Stimulated activated naive B cell treated with anti-CD40 and anti-IgM and Interleukin-4, amounts not matched to agents 10 μg/mL and 1 μg/mL and 100 μg/mL, for 72 hours (primary cell): ENCODE measurements around the gene ZBED3.

Experiments
- ATAC-seq, 2 donors: fragments of 150-1000 bp; cut with Tn5 transposase; replicated peaks; 2 replicates each; pipeline ENCODE4 v1.10.0; 2021; ENCODE audit warnings: moderate library complexity in 1 of 2
- DNase-seq: peaks from one replicate; pipeline ENCODE4 v3.0.0; 2021
- H3K27ac Mint-ChIP-seq: one replicate; pipeline ENCODE4 v1.8.0; 2022; ENCODE audit warnings: mild to moderate bottlenecking, mixed read lengths
- H3K27me3 Mint-ChIP-seq, 2 donors: one replicate each; pipeline ENCODE4 v1.8.0; 2022; ENCODE audit warnings: mixed read lengths in 2 of 2
- H3K36me3 Mint-ChIP-seq, 2 donors: one replicate each; pipeline ENCODE4 v1.8.0; 2022; ENCODE audit warnings: mixed read lengths in 2 of 2, mild to moderate bottlenecking in 1 of 2
- H3K4me1 Mint-ChIP-seq, 2 donors: one replicate each; pipeline ENCODE4 v1.8.0; 2022; ENCODE audit warnings: mixed read lengths in 2 of 2, mild to moderate bottlenecking in 1 of 2
- H3K4me3 Mint-ChIP-seq, 2 donors: one replicate each; pipeline ENCODE4 v1.8.0; 2022; ENCODE audit warnings: mild to moderate bottlenecking in 2 of 2, mixed read lengths in 2 of 2, moderate library complexity in 1 of 2
- H3K9me3 Mint-ChIP-seq, 2 donors: one replicate each; pipeline ENCODE4 v1.8.0; 2022; ENCODE audit warnings: mixed read lengths in 2 of 2, mild to moderate bottlenecking in 1 of 2

The ZBED3 gene

DNA sequence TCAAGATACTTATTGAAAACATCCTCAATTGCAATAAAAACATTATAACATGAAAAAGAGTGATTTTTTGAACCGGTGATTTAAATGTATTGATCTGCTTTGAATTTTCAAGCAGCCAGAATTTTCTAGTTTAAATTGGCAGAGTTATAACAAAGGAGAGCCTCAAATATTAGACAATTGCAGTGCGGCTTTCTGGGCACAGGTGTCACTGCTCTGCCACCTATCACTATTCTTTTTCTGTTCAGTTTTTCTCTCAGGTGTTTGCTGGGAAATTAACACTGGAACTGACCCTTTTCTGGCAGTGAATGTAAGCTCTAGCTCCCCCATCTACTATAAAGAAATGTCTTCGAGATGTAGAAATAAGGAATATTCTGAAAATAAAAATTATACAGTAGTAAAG is 23.0 kb downstream of the ZBED3 start:
- no peak overlapping the region for H3K27ac Mint-ChIP-seq
- peaks cover 27 to 38% of the 10 kb centered on the region in 2 donors for H3K36me3 Mint-ChIP-seq
- no peak for ATAC-seq

DNA sequence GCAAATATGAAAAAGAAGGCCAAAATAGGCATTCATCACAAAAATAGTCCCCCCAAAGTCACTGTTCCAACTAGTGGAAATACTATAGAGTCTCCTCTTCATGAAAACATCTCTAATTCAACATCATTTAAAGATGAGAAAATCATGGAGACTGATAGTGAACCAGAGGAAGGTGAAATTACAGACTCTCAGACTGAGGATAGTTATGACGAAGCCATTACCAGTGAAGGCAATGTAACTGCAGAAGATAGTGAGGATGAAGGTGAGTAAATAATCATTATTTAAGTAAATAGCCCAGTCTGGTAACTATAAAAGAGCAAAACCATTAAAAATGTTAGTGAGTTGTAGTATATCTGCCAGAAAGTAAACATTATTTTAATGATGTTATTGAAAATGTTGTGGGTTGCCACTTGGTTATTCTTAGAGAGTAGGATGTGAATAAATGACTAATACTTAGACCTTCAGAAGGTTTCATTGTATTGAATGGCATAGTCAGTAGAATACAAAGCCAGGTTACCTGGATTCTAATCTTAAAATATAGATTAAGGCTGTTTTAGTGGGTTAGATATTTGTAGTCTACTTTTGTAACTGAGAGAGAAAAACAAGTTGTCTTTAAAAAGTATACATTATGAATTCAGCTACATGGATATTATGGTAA is 40.5 kb downstream of the ZBED3 start:
- DNase-seq (no peak), ATAC-seq (no peak)
- H3K27me3 Mint-ChIP-seq, result no peaks in the 10 kb centered on the region
- no peaks in the 10 kb centered on the region for H3K9me3 Mint-ChIP-seq
- H3K27ac Mint-ChIP-seq, result no peak overlapping the region
- peaks cover 27 to 29% of the 10 kb centered on the region in 2 donors for H3K36me3 Mint-ChIP-seq
- H3K4me1 Mint-ChIP-seq, result peaks cover 1 to 11% of the 10 kb centered on the region in 2 donors
- no peak overlapping the region for H3K4me3 Mint-ChIP-seq

More for the DNA sequence above, 23.0 kb downstream of the ZBED3 start:
- H3K9me3 Mint-ChIP-seq, result no peaks in the 10 kb centered on the region
- no peak for DNase-seq
- H3K27me3 Mint-ChIP-seq, result no peaks in the 10 kb centered on the region
- H3K4me1 Mint-ChIP-seq, result peaks cover 9 to 15% of the 10 kb centered on the region in 2 donors
- H3K4me3 Mint-ChIP-seq, result no peak overlapping the region

DNA sequence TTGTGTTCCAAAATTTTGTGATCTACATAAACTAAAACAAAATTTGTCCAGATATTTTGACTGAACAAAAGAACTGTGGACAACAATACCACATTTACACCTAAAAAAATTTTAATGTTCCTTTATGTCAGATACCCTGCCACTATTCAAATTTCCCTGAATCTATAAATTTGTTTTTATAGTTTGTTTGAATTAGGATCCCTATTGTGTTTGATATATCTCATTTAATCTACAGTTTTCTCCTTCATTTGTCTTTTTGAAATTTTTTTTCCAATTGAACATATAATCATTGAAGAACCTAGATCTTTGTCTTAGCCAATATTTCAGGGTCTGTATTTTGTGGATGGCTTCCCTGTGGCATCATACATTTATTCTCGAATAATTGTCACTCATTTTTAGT is 51.1 kb downstream of the ZBED3 start:
- H3K27me3 Mint-ChIP-seq, result no peaks in the 10 kb centered on the region
- no peaks in the 10 kb centered on the region for H3K9me3 Mint-ChIP-seq
- ATAC-seq, result no peak
- H3K36me3 Mint-ChIP-seq, result peaks cover 16 to 17% of the 10 kb centered on the region in 2 donors
- DNase-seq, result no peak
- H3K27ac Mint-ChIP-seq, result no peak overlapping the region
- H3K4me3 Mint-ChIP-seq, result no peak overlapping the region
- H3K4me1 Mint-ChIP-seq, result peaks cover 3 to 11% of the 10 kb centered on the region in 2 donors

DNA sequence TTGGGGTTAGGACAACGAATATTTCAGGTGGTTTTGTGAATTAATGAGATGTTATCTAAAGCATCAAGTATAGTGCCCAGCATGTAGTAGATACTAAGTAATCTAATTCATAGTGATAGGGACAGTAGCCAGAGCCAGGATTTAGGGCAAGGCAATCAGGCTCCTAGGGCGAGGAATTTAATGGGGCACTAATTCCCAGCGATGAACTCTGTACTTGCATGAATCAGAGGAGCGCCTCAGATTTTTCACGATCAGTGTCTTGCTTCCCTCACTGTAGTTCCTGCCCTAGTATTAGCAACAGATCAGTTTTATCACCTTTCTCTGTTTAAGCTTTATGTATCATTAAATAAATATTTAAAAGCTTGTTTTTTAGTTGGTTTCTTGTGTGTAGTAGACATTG is 53.7 kb downstream of the ZBED3 start:
- H3K4me1 Mint-ChIP-seq, result peaks cover 3 to 11% of the 10 kb centered on the region in 2 donors
- H3K36me3 Mint-ChIP-seq, result peaks cover 9 to 24% of the 10 kb centered on the region in 2 donors
- ATAC-seq (no peak), DNase-seq (no peak)
- no peak overlapping the region for H3K4me3 Mint-ChIP-seq
- no peaks in the 10 kb centered on the region for H3K27me3 Mint-ChIP-seq
- no peak overlapping the region for H3K27ac Mint-ChIP-seq
- peaks cover 6 to 8% of the 10 kb centered on the region in 2 donors for H3K9me3 Mint-ChIP-seq

DNA sequence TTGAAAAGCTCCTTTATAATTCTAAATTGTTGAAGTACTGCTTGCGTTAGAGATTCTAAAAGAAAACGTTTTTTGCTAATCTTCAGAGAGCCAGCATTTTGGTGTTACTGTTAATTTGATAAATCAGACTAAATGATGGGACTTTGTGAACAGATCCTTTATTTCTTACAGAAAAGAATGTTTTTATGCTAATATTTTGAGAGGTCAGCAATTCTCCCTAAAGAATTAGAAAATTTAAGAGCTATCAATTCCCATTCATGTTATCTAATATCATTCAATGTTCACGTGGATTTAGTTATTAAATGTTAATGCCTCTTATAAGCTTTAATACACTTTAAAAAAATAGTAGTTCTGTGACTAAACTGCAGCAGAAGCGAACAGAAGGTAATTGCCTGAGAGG is 54.5 kb downstream of the ZBED3 start:
- DNase-seq, result no peak
- H3K4me3 Mint-ChIP-seq, result no peak overlapping the region
- peaks cover 9 to 13% of the 10 kb centered on the region in 2 donors for H3K9me3 Mint-ChIP-seq
- peaks cover 3 to 11% of the 10 kb centered on the region in 2 donors for H3K4me1 Mint-ChIP-seq
- H3K36me3 Mint-ChIP-seq, result peaks cover 12 to 27% of the 10 kb centered on the region in 2 donors
- H3K27ac Mint-ChIP-seq, result no peak overlapping the region
- ATAC-seq, result no peak
- no peaks in the 10 kb centered on the region for H3K27me3 Mint-ChIP-seq

- H3K36me3 Mint-ChIP-seq, result peaks cover 9 to 23% of the 10 kb centered on the region in 2 donors
Measured at GRCh38 chr5:77031891-77032290, 55.2 kb downstream of the ZBED3 start.

GRCh38 chr5:77030097-77031071 is 56.7 kb downstream of the ZBED3 start, which contains the start of gene AGGF1:
AGGF1 (plus strand) TSS chr5:77030404; CDS start chr5:77030767, 363 bp downstream.
- DNase-seq (peak; percentile 85), ATAC-seq (peak; percentile 98 to 99)
- peak within 1 kb of the TSS; percentile 98 for H3K27ac Mint-ChIP-seq
- H3K36me3 Mint-ChIP-seq, result peaks cover 9 to 19% of the 10 kb centered on the region in 2 donors
- H3K9me3 Mint-ChIP-seq, result peaks cover 9 to 13% of the 10 kb centered on the region in 2 donors
- peaks cover 0 to 3% of the 10 kb centered on the region in 2 donors for H3K27me3 Mint-ChIP-seq
- H3K4me3 Mint-ChIP-seq, result peak within 1 kb of the TSS; percentile 87 to 96
- peaks cover 3 to 11% of the 10 kb centered on the region in 2 donors for H3K4me1 Mint-ChIP-seq

More at GRCh38 chr5:77031891-77032290, 55.2 kb downstream of the ZBED3 start:
- Mint-ChIP-seq H3K4me1 (peaks cover 3 to 11% of the 10 kb centered on the region in 2 donors), H3K27ac (peak overlapping the region; percentile 98), H3K4me3 (peak overlapping the region; percentile 87 to 96), H3K27me3 (no peaks in the 10 kb centered on the region), H3K9me3 (peaks cover 9 to 13% of the 10 kb centered on the region in 2 donors)
- ATAC-seq (no peak), DNase-seq (no peak)

GRCh38 chr5:77029376-77029885 is 57.7 kb downstream of the ZBED3 start:
- H3K9me3 Mint-ChIP-seq, result peaks cover 9 to 13% of the 10 kb centered on the region in 2 donors
- peaks cover 3 to 11% of the 10 kb centered on the region in 2 donors for H3K4me1 Mint-ChIP-seq
- peak overlapping the region; percentile 98 for H3K27ac Mint-ChIP-seq
- peaks cover 9 to 19% of the 10 kb centered on the region in 2 donors for H3K36me3 Mint-ChIP-seq
- H3K4me3 Mint-ChIP-seq, result peak overlapping the region; percentile 87 to 96
- no peak for ATAC-seq
- peaks cover 3 to 5% of the 10 kb centered on the region in 2 donors for H3K27me3 Mint-ChIP-seq
- no peak for DNase-seq

GRCh38 chr5:77028631-77029375 is 58.3 kb downstream of the ZBED3 start:
- H3K4me3 Mint-ChIP-seq, result no peak overlapping the region
- H3K27ac Mint-ChIP-seq, result peak overlapping the region; percentile 67
- peaks cover 9 to 13% of the 10 kb centered on the region in 2 donors for H3K9me3 Mint-ChIP-seq

DNA sequence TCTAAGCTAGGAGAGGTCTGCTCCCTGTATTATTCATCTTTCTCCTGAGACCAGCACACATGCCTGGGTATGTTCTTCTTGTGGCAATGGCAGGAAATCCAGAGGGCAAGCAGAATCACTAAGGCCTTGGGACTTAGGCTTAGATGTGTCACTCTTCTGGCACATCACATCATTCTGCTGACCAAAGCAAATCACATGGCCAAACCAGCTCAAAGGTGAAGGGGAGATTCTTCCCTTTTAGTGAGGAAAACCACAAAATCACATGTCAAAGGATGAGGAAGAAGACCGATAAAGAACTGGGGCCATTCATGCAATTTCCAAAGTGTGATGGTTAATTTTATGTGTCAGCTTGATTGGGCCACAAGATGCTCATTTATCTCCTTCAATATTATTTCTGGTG is 62.6 kb downstream of the ZBED3 start:
- Mint-ChIP-seq H3K4me3 (no peak overlapping the region), H3K36me3 (peaks cover 11 to 15% of the 10 kb centered on the region in 2 donors), H3K27ac (no peak overlapping the region), H3K4me1 (no peaks in the 10 kb centered on the region), H3K9me3 (peaks cover 11 to 17% of the 10 kb centered on the region in 2 donors), H3K27me3 (peaks cover 15 to 23% of the 10 kb centered on the region in 2 donors)
- DNase-seq, result no peak
- no peak for ATAC-seq

More at GRCh38 chr5:77028631-77029375, 58.3 kb downstream of the ZBED3 start:
- Mint-ChIP-seq H3K36me3 (peaks cover 9 to 19% of the 10 kb centered on the region in 2 donors), H3K4me1 (peaks cover 3 to 11% of the 10 kb centered on the region in 2 donors), H3K27me3 (peaks cover 3 to 6% of the 10 kb centered on the region in 2 donors)
- ATAC-seq (no peak), DNase-seq (no peak)

DNA sequence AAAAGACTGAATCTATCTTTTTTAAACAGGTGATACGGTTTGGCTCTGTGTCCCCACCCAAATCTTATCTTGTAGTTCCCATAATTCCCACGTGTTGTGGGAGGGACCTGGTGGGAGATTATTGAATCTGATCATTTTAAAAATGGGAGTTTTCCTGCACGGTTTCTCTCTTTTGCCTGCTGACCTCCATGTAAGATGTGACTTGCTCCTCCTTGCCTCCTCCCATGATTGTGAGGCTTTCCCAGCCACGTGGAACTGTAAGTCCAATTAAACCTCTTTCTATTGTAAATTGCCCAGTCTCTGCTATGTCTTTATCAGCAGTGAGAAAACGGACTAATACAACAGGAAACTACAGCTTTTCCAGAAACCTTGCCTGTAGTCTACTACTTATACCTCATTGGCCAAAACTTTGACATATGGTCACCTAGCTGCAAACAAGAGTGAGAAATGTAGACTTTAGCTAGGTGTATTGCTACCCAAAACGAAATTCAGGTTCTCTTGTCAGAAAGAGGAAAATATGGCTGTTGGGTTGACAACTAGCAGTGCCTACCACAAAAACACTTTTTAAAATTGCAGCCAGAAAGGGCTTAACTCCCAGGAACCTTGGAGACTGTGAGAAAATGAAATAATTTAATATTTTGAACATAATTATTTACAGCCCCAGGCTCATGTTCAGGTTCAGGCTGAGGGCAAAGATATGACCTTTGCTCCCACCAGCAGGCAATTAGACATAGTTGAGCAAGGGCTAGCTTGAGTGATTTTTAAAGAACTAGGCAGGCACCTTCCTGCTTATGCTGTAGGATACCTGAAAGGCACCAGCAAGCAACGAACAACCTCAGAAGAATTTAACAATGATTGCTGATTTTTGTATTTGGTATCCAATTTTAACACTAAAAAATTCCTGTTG is 64.3 kb downstream of the ZBED3 start:
- no peak overlapping the region for H3K27ac Mint-ChIP-seq

More for the DNA sequence above, 64.3 kb downstream of the ZBED3 start:
- peaks cover 2 to 4% of the 10 kb centered on the region in 2 donors for H3K9me3 Mint-ChIP-seq
- H3K4me3 Mint-ChIP-seq, result no peak overlapping the region
- H3K4me1 Mint-ChIP-seq, result no peaks in the 10 kb centered on the region
- H3K36me3 Mint-ChIP-seq, result peaks cover 2 to 3% of the 10 kb centered on the region in 2 donors
- peaks cover 27 to 32% of the 10 kb centered on the region in 2 donors for H3K27me3 Mint-ChIP-seq
- no peak for DNase-seq
- no peak for ATAC-seq
